HepG2 (cell line): Measurements from ENCODE around the gene HNRNPH2. TPM values are rescaled to one million over a fixed set of nuclear protein-coding genes. Genes with fewer than 3 reads are reported as not detected.

Experiments used
- ATAC-seq: fragments of 200-7000 bp; cut with Tn5 transposase; 3 replicates; pipeline ENCODE4 v1.9.1; 2020; ENCODE audit warnings: mild to moderate bottlenecking, moderate library complexity
- BruUV-seq: library from RNA; stranded (reverse); fragments of 400-500 nt; replicated peaks from 2 replicates; lab custom pipeline; 2021; lab: Mats Ljungman, UMichigan
- CTCF ChIA-PET: fragments of 300-600 bp; formaldehyde crosslinking; extraction: SDS; loops from one replicate; lab custom pipeline; 2021; ENCODE audit warnings: low total read pairs, inconsistent platforms, low intra/inter-chr PET ratio; lab: Yijun Ruan, JAX
- POLR2A ChIA-PET: fragments of 350-600 bp; sonication (Branson Sonifier 250); formaldehyde crosslinking; loops from one replicate; lab custom pipeline; 2020; ENCODE audit warnings: antibody characterized with exemption, inconsistent platforms; lab: Yijun Ruan, JAX
- DNase-seq: peaks from one replicate; pipeline ENCODE4 v3.0.0-alpha.2; 2015; ENCODE audit warnings: low spot score
- FAIRE-seq: peaks from 3 replicates; lab custom pipeline; 2011; peaks lifted over from hg19 to GRCh38; lab: Jason Lieb, UNC
- H2AFZ ChIP-seq: one replicate; pipeline ENCODE4 v1.6.1; 2011; ENCODE audit warnings: low read length, inconsistent platforms
- H3K27ac ChIP-seq: fragments of 300-600 bp; 3 replicates; pipeline ENCODE4 v1.8.0; 2011; ENCODE audit warnings: mixed run types, mild to moderate bottlenecking, mixed read lengths, low read length, inconsistent platforms; ENCODE audit not compliant: insufficient read depth; ENCODE audit errors: extremely low read length
- H3K27me3 ChIP-seq, 2 experiments: fragments of 200-600 bp in 1 of 2; 2 replicates in 1 of 2; 3 replicates in 1 of 2; pipeline versions ENCODE4 v1.6.0 to v1.8.0; 2011; ENCODE audit warnings: low read length in 2 of 2, mild to moderate bottlenecking in 2 of 2, moderate library complexity in 2 of 2, inconsistent platforms in 1 of 2; ENCODE audit not compliant: insufficient read depth in 2 of 2, control insufficient read depth in 1 of 2
- H3K36me3 ChIP-seq, 2 experiments: fragments of 200-600 bp in 1 of 2; replicated peaks in 1 of 2; 2 replicates in 1 of 2; 3 replicates in 1 of 2; pipeline versions ENCODE4 v1.5.1 to v1.8.0; 2011; ENCODE audit warnings: low read length in 2 of 2, inconsistent platforms in 1 of 2; ENCODE audit not compliant: insufficient read depth in 2 of 2, control insufficient read depth in 1 of 2
- H3K4me1 ChIP-seq: 2 replicates; pipeline ENCODE4 v1.5.1; 2012; ENCODE audit warnings: low read length, inconsistent platforms; ENCODE audit not compliant: insufficient read depth
- H3K4me2 ChIP-seq: 2 replicates; pipeline ENCODE4 v1.6.0; 2011; ENCODE audit warnings: low read depth, low read length, inconsistent platforms
- H3K4me3 ChIP-seq, 3 experiments: fragments of 200-600 bp in 1 of 3; sonication (generic), shearing (Covaris generic) in 1 of 3; replicated peaks in 1 of 3; 2 replicates each; pipeline ENCODE4 v1.5.1; 2011 to 2016; ENCODE audit warnings: low read length in 3 of 3, inconsistent platforms in 2 of 3, low read depth in 2 of 3, mild to moderate bottlenecking in 2 of 3, control low read depth in 1 of 3, mixed read lengths in 1 of 3; ENCODE audit not compliant: insufficient read depth in 1 of 3
- H3K79me2 ChIP-seq: one replicate; pipeline ENCODE4 v1.6.1; 2011; ENCODE audit warnings: low read length, inconsistent platforms; ENCODE audit not compliant: insufficient read depth
- H3K9ac ChIP-seq: 2 replicates; pipeline ENCODE4 v1.6.0; 2011; ENCODE audit warnings: mild to moderate bottlenecking, low read depth, low read length, inconsistent platforms; ENCODE audit not compliant: insufficient read depth
- H3K9me3 ChIP-seq: 2 replicates; pipeline ENCODE4 v1.5.1; 2012; ENCODE audit warnings: mild to moderate bottlenecking, low read length
- H4K20me1 ChIP-seq: 2 replicates; pipeline ENCODE4 v1.6.0; 2011; ENCODE audit warnings: inconsistent platforms, mild to moderate bottlenecking, low read length, moderate library complexity; ENCODE audit not compliant: insufficient read depth
- ZBTB4 ChIP-seq: sonication (generic); formaldehyde crosslinking; IDR thresholded peaks from 2 replicates; pipeline ENCODE4 v1.4.0; 2020; ENCODE audit warnings: missing genetic modification reagents, mild to moderate bottlenecking, borderline replicate concordance
- WGBS: methylation state at CpG from one replicate; pipeline ENCODE4 v1.1.6; 2017; ENCODE audit warnings: low lambda C conversion rate; 5-methylcytosine and 5-hydroxymethylcytosine counted together
- in situ Hi-C: cut with HindIII; loops from 2 replicates; pipeline ENCODE4 v1.10.0; 2017; ENCODE audit warnings: low pct_unique_long_range_greater_than_20kb; ENCODE audit not compliant: extremely low pct_ligation_motif_present
- intact Hi-C: fragments of 100-400 bp; cut with micrococcal nuclease; formaldehyde crosslinking; loops from one replicate; pipeline ENCODE4 v1.10.0; 2022; ENCODE audit not compliant: unreplicated experiment
- polyA plus RNA-seq, 8 experiments: library from polyadenylated mRNA; depleted of rRNA in 3 of 8; stranded (reverse) in 7 of 8; unstranded in 1 of 8; fragments of >200 nt; fragmentation: Illumina TruSeq in 4 of 8; extraction: Trizol in 4 of 8; gene quantifications; 2 replicates each; pipeline versions ENCODE4 v1.2.1 to v1.2.3, GENCODE V29; 2011 to 2016; ENCODE audit warnings: low read depth in 4 of 8, missing spikeins in 1 of 8, mixed read lengths in 1 of 8; ENCODE audit not compliant: insufficient read depth in 1 of 8
- total RNA-seq, 5 experiments: library from RNA; depleted of rRNA; stranded (reverse); fragments of >200 nt; fragmentation: Illumina TruSeq; extraction: Trizol; gene quantifications; 2 replicates each; pipeline ENCODE4 v1.2.3, GENCODE V29; 2016; ENCODE audit warnings: low read depth in 1 of 5
- TF ChIP-seq, protein P1 (sequence below): sonication (generic); formaldehyde crosslinking; IDR thresholded peaks from 2 replicates; pipeline ENCODE4 v1.5.0; 2020; ENCODE audit warnings: mild to moderate bottlenecking, missing genetic modification reagents, borderline replicate concordance

Gene HNRNPH2
- total and polyA plus RNA-seq, 2 of the 13 experiments (the other 11 are each of a cell fraction or from before 2014, with no cell fraction given), result 23.8 to 56.9 TPM

- in situ Hi-C loops, result no loop called here
- no peaks in the 10 kb centered on the region for H3K4me1 ChIP-seq
- BruUV-seq, result no TSS peak
- no peak overlapping the region for H3K27ac ChIP-seq
- ATAC-seq (no peak), DNase-seq (no peak), FAIRE-seq (no peak)
- no peak overlapping the region for H3K9ac ChIP-seq
- CTCF ChIA-PET, result no interaction called here
- POLR2A ChIA-PET, result no interaction called here
- H4K20me1 ChIP-seq, result no peaks in the 10 kb centered on the region
- TF ChIP-seq ZBTB4 (CRISPR knock-in tag), result no peak
- TF ChIP-seq, protein P1, sequence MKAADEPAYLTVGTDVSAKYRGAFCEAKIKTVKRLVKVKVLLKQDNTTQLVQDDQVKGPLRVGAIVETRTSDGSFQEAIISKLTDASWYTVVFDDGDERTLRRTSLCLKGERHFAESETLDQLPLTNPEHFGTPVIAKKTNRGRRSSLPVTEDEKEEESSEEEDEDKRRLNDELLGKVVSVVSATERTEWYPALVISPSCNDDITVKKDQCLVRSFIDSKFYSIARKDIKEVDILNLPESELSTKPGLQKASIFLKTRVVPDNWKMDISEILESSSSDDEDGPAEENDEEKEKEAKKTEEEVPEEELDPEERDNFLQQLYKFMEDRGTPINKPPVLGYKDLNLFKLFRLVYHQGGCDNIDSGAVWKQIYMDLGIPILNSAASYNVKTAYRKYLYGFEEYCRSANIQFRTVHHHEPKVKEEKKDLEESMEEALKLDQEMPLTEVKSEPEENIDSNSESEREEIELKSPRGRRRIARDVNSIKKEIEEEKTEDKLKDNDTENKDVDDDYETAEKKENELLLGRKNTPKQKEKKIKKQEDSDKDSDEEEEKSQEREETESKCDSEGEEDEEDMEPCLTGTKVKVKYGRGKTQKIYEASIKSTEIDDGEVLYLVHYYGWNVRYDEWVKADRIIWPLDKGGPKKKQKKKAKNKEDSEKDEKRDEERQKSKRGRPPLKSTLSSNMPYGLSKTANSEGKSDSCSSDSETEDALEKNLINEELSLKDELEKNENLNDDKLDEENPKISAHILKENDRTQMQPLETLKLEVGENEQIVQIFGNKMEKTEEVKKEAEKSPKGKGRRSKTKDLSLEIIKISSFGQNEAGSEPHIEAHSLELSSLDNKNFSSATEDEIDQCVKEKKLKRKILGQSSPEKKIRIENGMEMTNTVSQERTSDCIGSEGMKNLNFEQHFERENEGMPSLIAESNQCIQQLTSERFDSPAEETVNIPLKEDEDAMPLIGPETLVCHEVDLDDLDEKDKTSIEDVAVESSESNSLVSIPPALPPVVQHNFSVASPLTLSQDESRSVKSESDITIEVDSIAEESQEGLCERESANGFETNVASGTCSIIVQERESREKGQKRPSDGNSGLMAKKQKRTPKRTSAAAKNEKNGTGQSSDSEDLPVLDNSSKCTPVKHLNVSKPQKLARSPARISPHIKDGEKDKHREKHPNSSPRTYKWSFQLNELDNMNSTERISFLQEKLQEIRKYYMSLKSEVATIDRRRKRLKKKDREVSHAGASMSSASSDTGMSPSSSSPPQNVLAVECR (CRISPR knock-in tag), result no peak
- TF ChIP-seq, all 625 proteins: peak for 0
- Histone ChIP-seq H3K36me3 (no peaks in the 10 kb centered on the region), H3K9me3 (no peaks in the 10 kb centered on the region), H3K4me3 (no peak overlapping the region), H3K27me3 (no peaks in the 10 kb centered on the region), H3K4me2 (no peak overlapping the region), H3K79me2 (no peaks in the 10 kb centered on the region), H2AFZ (no peak overlapping the region)
- WGBS, result 0% methylated on average over 2 of the region's 2 CpGs
- intact Hi-C loops, result no loop called here
Observed at GRCh38 chrX:101427954-101428353, 19.9 kb downstream of the HNRNPH2 start.
